Measurements from ENCODE around the gene SAMD1.

SAMD1 gene

GRCh38 chr19:14061081-14061749 lies 29.3 kb downstream of the SAMD1 start:
- no peak for DNase-seq (ENCODE audit: low read depth)
- no peak overlapping the region for H3K4me3 ChIP-seq (ENCODE audit: low read depth, low read length)
- no peak for TF ChIP-seq CTCF (IDR thresholded peaks at IDR 0.05; ENCODE audit: low read depth, low read length, missing control alignments)

- DNase-seq (ENCODE audit: low read depth), result no peak
- no peak for TF ChIP-seq CTCF (IDR thresholded peaks at IDR 0.05; ENCODE audit: low read depth, low read length, missing control alignments)
These were observed 30.8 kb downstream of the SAMD1 start for GRCh38 chr19:14059652-14060155.

GRCh38 chr19:14059093-14059480 lies 31.5 kb downstream of the SAMD1 start:
- peak; percentile 88 for TF ChIP-seq CTCF (IDR thresholded peaks at IDR 0.05; ENCODE audit: low read depth, low read length, missing control alignments)
- DNase-seq (ENCODE audit: low read depth), result no peak
- no peak overlapping the region for H3K4me3 ChIP-seq (ENCODE audit: low read depth, low read length)

More at GRCh38 chr19:14059652-14060155, 30.8 kb downstream of the SAMD1 start:
- H3K4me3 ChIP-seq (ENCODE audit: low read depth, low read length), result no peak overlapping the region

GRCh38 chr19:14058182-14059092 lies 32.1 kb downstream of the SAMD1 start:
- TF ChIP-seq CTCF (IDR thresholded peaks at IDR 0.05; ENCODE audit: low read depth, low read length, missing control alignments), result no peak
- H3K4me3 ChIP-seq (ENCODE audit: low read depth, low read length), result no peak overlapping the region
- no peak for DNase-seq (ENCODE audit: low read depth)

GRCh38 chr19:14056741-14057356 lies 33.7 kb downstream of the SAMD1 start:
- DNase-seq (ENCODE audit: low read depth), result no peak
- TF ChIP-seq CTCF (IDR thresholded peaks at IDR 0.05; ENCODE audit: low read depth, low read length, missing control alignments), result no peak
- H3K4me3 ChIP-seq (ENCODE audit: low read depth, low read length), result no peak overlapping the region

GRCh38 chr19:14056069-14056666 lies 34.4 kb downstream of the SAMD1 start:
- no peak for TF ChIP-seq CTCF (IDR thresholded peaks at IDR 0.05; ENCODE audit: low read depth, low read length, missing control alignments)
- no peak overlapping the region for H3K4me3 ChIP-seq (ENCODE audit: low read depth, low read length)
- DNase-seq (ENCODE audit: low read depth), result no peak
